GM18526 (cell line): Measurements from ENCODE around the gene RLBP1.

Experiments
- POLR2A ChIP-seq: IDR thresholded peaks from 3 replicates; pipeline ENCODE4 v1.6.1; 2011; ENCODE audit not compliant: insufficient read length; ENCODE audit errors: extremely low read depth

The RLBP1 gene

GRCh38 chr15:89211678-89212170 lies 9.7 kb downstream of the RLBP1 start:
- no peak for TF ChIP-seq POLR2A

- no peak for TF ChIP-seq POLR2A
These were observed 12.3 kb downstream of the RLBP1 start for GRCh38 chr15:89209057-89209456.

GRCh38 chr15:89208256-89208655 lies 13.1 kb downstream of the RLBP1 start:
- TF ChIP-seq POLR2A: no peak

- TF ChIP-seq POLR2A: no peak
These were observed 14.5 kb downstream of the RLBP1 start for GRCh38 chr15:89206908-89207331.

GRCh38 chr15:89205991-89206585 lies 15.3 kb downstream of the RLBP1 start:
- TF ChIP-seq POLR2A: no peak

- no peak for TF ChIP-seq POLR2A
These were observed 17.6 kb downstream of the RLBP1 start for GRCh38 chr15:89203705-89204273.

GRCh38 chr15:89201465-89202005 lies 19.8 kb downstream of the RLBP1 start:
- no peak for TF ChIP-seq POLR2A

GRCh38 chr15:89200182-89200581 lies 21.2 kb downstream of the RLBP1 start:
- no peak for TF ChIP-seq POLR2A

- no peak for TF ChIP-seq POLR2A
These were observed 21.6 kb downstream of the RLBP1 start for GRCh38 chr15:89199746-89200145.

- TF ChIP-seq POLR2A: no peak
These were observed 22.4 kb downstream of the RLBP1 start for GRCh38 chr15:89198934-89199333.

GRCh38 chr15:89198196-89198595 lies 23.2 kb downstream of the RLBP1 start:
- TF ChIP-seq POLR2A: no peak

GRCh38 chr15:89197503-89197971 lies 23.8 kb downstream of the RLBP1 start:
- TF ChIP-seq POLR2A: no peak

GRCh38 chr15:89196994-89197393 lies 24.4 kb downstream of the RLBP1 start:
- TF ChIP-seq POLR2A: no peak

GRCh38 chr15:89196241-89196640 lies 25.1 kb downstream of the RLBP1 start:
- TF ChIP-seq POLR2A: no peak

GRCh38 chr15:89195836-89196235 lies 25.5 kb downstream of the RLBP1 start:
- no peak for TF ChIP-seq POLR2A

GRCh38 chr15:89194608-89195007 lies 26.8 kb downstream of the RLBP1 start:
- TF ChIP-seq POLR2A: no peak
